ENCODE measurements around the gene LIAS.
"Not testable (repeated sequence)": the region's sequence is repeated elsewhere in the genome, so short reads cannot be mapped to it uniquely, and the experiment has no call there.

Gene LIAS

DNA sequence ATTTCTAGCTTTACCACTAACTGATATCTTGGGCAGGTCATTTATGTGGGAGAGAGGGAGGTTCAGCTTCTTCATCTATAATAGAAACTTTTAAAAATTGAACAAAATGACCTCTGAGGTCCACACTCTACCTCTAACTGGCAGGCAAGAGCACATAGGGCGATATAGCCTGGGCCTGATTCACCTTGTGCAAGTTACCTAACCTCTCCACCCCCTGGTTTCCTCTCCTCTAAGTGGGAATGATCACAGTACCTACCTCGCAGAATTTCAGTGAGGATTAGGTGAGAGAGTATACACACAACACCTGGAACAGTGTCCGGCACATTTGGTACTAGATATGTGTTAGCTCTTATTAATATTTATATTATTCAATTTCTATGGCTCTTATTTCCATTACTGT, 36.6 kb upstream of the LIAS start:
- Histone ChIP-seq H3K27ac (ENCODE audit: extremely low read depth, low read depth, low read length) (no peak overlapping the region), H3K9me3 (ENCODE audit: control insufficient read depth, insufficient read depth, low read depth, low read length) (no peaks in the 10 kb centered on the region), H3K36me3 (ENCODE audit: control insufficient read depth in 2 of 2, insufficient read depth in 1 of 2, low read length in 2 of 2) (no peaks in the 10 kb centered on the region), H3K4me1 (ENCODE audit: control insufficient read depth, insufficient read depth, low read length) (no peaks in the 10 kb centered on the region), H3K4me3 (ENCODE audit: low read depth, low read length) (no peak overlapping the region)
- TF ChIP-seq YY2 (tag by site-specific recombination; IDR thresholded peaks at IDR 0.05) (no peak), ZBTB20 (tag by site-specific recombination; IDR thresholded peaks at IDR 0.05) (no peak), ZNF48 (tag by site-specific recombination; IDR thresholded peaks at IDR 0.05) (no peak), ZBTB11 (tag by site-specific recombination; conservative IDR thresholded peaks at IDR 0.05; ENCODE audit: low read depth) (no peak), ZNF610 (tag by site-specific recombination; IDR thresholded peaks at IDR 0.05; ENCODE audit: borderline replicate concordance) (no peak), ZNF140 (tag by site-specific recombination; IDR thresholded peaks at IDR 0.05) (no peak), ZNF785 (tag by site-specific recombination; IDR thresholded peaks at IDR 0.05) (no peak), ZNF843 (tag by site-specific recombination; IDR thresholded peaks at IDR 0.05) (no peak), ZNF221 (tag by site-specific recombination; IDR thresholded peaks at IDR 0.05; ENCODE audit: borderline replicate concordance) (no peak), RBAK (tag by site-specific recombination; IDR thresholded peaks at IDR 0.05) (no peak), ZFP41 (tag by site-specific recombination; IDR thresholded peaks at IDR 0.05; ENCODE audit: borderline replicate concordance) (no peak), ZNF18 (tag by site-specific recombination; IDR thresholded peaks at IDR 0.05) (no peak)
- TF ChIP-seq, protein P1, sequence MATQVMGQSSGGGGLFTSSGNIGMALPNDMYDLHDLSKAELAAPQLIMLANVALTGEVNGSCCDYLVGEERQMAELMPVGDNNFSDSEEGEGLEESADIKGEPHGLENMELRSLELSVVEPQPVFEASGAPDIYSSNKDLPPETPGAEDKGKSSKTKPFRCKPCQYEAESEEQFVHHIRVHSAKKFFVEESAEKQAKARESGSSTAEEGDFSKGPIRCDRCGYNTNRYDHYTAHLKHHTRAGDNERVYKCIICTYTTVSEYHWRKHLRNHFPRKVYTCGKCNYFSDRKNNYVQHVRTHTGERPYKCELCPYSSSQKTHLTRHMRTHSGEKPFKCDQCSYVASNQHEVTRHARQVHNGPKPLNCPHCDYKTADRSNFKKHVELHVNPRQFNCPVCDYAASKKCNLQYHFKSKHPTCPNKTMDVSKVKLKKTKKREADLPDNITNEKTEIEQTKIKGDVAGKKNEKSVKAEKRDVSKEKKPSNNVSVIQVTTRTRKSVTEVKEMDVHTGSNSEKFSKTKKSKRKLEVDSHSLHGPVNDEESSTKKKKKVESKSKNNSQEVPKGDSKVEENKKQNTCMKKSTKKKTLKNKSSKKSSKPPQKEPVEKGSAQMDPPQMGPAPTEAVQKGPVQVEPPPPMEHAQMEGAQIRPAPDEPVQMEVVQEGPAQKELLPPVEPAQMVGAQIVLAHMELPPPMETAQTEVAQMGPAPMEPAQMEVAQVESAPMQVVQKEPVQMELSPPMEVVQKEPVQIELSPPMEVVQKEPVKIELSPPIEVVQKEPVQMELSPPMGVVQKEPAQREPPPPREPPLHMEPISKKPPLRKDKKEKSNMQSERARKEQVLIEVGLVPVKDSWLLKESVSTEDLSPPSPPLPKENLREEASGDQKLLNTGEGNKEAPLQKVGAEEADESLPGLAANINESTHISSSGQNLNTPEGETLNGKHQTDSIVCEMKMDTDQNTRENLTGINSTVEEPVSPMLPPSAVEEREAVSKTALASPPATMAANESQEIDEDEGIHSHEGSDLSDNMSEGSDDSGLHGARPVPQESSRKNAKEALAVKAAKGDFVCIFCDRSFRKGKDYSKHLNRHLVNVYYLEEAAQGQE (tag by site-specific recombination; IDR thresholded peaks at IDR 0.05), result no peak
- TF ChIP-seq, protein P2, sequence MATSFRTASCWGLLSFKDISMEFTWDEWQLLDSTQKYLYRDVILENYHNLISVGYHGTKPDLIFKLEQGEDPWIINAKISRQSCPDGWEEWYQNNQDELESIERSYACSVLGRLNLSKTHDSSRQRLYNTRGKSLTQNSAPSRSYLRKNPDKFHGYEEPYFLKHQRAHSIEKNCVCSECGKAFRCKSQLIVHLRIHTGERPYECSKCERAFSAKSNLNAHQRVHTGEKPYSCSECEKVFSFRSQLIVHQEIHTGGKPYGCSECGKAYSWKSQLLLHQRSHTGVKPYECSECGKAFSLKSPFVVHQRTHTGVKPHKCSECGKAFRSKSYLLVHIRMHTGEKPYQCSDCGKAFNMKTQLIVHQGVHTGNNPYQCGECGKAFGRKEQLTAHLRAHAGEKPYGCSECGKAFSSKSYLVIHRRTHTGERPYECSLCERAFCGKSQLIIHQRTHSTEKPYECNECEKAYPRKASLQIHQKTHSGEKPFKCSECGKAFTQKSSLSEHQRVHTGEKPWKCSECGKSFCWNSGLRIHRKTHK (tag by site-specific recombination; IDR thresholded peaks at IDR 0.05), result no peak
- CTCF ChIA-PET, result interaction anchor here (0.7 kb wide), 2 partner anchors 139 to 548 kb away, joined by 3 read pairs; no protein-coding TSS in a partner anchor
- POLR2A ChIA-PET, result no interaction called here

- H3K36me3 ChIP-seq (ENCODE audit: control insufficient read depth in 2 of 2, insufficient read depth in 1 of 2, low read length in 2 of 2); H3K4me3 ChIP-seq (ENCODE audit: low read depth, low read length); H3K9me3 ChIP-seq (ENCODE audit: control insufficient read depth, insufficient read depth, low read depth, low read length); H3K4me1 ChIP-seq (ENCODE audit: control insufficient read depth, insufficient read depth, low read length); H3K27ac ChIP-seq (ENCODE audit: extremely low read depth, low read depth, low read length); CTCF ChIA-PET: not testable (repeated sequence)
- POLR2A ChIA-PET, result interaction anchor here (0.7 kb wide), 1 partner anchor 1733 kb away, joined by 3 read pairs; no protein-coding TSS in a partner anchor
Measured at GRCh38 chr4:39425297-39425696, 33.6 kb upstream of the LIAS start.
